Measurements from ENCODE around the gene PCYT2.

- TF ChIP-seq CTCF (IDR thresholded peaks at IDR 0.05) (no peak), POLR2A (IDR thresholded peaks at IDR 0.05) (no peak)
Measured at GRCh38 chr17:81852237-81852636, 59.0 kb downstream of the PCYT2 start.

Measured in right lobe of liver (tissue), 4 donors.